Stimulated activated CD8-positive, alpha-beta memory T cell treated with anti-CD3 and anti-CD28 coated beads, Interleukin-4, amount 100 ng/mL, for 48 hours (primary cell): Measurements from ENCODE around the gene SCGB1D4.
"Not testable (repeated sequence)": the region's sequence is repeated elsewhere in the genome, so short reads cannot be mapped to it uniquely, and the experiment has no call there.

Experiments
- DNase-seq: peaks from one replicate; pipeline ENCODE4 v3.0.0-alpha.2; 2020

The SCGB1D4 gene, protein sequence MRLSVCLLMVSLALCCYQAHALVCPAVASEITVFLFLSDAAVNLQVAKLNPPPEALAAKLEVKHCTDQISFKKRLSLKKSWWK

GRCh38 chr11:62298975-62299374 lies at the start of gene SCGB1D4:
Gene SCGB1D4, minus strand, starts transcription at chr11:62299075. Its CDS starts 65 bp downstream, at chr11:62299010.
- DNase-seq, result no peak

DNA sequence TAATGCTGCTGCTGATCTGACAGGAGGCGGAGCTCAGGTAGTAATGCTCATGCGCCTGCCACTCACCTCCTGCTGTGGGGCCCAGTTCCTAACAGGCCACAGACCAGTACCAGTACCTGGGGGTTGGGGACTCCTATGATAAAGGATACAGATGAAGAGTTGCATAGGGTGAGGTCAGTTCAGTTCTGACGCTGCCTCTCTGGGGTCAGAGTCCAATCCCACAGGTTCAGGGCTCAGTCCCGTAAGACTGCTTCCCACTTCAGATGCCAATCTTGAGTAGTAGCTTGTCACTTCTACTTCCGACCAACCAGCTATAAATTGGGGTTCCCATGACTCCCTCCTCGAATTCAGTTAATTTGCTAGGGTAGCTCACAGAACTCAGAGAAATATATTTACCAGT lies 47.0 kb upstream of the SCGB1D4 start:
- DNase-seq, result no peak

- DNase-seq, result no peak
Measured at GRCh38 chr11:62344210-62344609, 45.3 kb upstream of the SCGB1D4 start.

GRCh38 chr11:62343646-62344190 lies 44.8 kb upstream of the SCGB1D4 start:
- not testable (repeated sequence) for DNase-seq

- no peak for DNase-seq
Measured at GRCh38 chr11:62341588-62341987, 42.7 kb upstream of the SCGB1D4 start.

- peak; percentile 68 for DNase-seq
Measured at GRCh38 chr11:62340269-62340901, 41.5 kb upstream of the SCGB1D4 start.

GRCh38 chr11:62338218-62338617 lies 39.3 kb upstream of the SCGB1D4 start:
- DNase-seq, result no peak

DNA sequence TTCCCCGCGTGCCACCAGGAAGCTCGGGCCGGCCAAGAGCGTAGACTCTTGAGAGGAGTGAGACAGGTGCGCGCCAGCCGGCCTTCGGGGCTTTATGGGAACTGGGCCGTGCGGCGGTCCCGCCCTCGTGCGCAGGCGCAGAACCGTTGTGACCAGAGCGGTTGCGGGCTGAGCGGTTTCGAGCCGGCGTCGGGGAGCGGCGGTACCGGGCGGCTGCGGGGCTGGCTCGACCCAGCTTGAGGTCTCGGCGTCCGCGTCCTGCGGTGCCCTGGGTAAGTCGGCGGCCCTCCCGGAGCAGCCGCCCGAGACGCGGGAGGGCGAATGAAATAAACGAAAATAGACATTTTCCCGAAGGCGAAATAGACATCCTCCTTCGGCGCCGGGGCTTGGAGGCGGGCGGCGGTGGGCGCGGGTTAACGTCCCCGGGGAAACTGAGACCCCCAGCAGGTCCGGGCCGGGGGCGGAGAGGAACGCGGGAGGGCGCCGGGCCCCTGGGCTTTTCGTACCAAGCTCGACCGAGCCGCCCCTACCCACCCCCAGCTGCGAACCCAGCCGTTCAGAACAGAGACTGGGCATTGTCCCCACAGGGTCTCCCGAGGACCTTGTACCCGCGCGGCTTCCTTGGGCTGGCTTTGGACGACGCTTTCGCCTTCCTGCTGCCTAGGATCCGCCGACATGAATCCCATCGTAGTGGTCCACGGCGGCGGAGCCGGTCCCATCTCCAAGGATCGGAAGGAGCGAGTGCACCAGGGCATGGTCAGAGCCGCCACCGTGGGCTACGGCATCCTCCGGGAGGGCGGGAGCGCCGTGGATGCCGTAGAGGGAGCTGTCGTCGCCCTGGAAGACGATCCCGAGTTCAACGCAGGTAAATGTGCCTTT lies 38.7 kb upstream of the SCGB1D4 start, which contains the start of gene ASRGL1:
Gene ASRGL1, plus strand, starts transcription at position 146 of the 879 bp plus-strand sequence. Its CDS starts 530 bp downstream, at position 676.
- DNase-seq, result peak; percentile 86

- not testable (repeated sequence) for DNase-seq
Measured at GRCh38 chr11:62336949-62337302, 38.1 kb upstream of the SCGB1D4 start.

DNA sequence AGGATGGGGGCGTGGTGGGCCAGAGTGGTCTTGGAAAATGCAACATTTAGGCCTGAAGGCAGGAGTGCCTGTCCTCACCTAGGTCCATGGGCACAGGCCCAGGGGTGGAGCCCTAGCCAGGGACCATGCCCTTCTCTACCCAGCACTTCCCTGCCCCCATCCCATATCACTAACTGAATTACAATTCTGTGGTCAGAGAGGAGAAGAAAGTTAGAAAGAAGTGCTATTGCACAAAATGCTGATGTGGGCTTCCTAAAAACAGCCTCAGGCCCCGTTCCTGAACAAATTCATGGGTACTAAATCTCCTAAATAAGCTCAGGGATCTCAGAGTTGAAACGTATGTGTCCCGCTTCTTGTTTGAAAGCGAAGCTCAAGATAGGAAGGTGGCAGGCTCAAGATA lies 34.9 kb upstream of the SCGB1D4 start:
- DNase-seq, result no peak

- DNase-seq, result not testable (repeated sequence)
Measured at GRCh38 chr11:62331264-62331663, 32.4 kb upstream of the SCGB1D4 start.

DNA sequence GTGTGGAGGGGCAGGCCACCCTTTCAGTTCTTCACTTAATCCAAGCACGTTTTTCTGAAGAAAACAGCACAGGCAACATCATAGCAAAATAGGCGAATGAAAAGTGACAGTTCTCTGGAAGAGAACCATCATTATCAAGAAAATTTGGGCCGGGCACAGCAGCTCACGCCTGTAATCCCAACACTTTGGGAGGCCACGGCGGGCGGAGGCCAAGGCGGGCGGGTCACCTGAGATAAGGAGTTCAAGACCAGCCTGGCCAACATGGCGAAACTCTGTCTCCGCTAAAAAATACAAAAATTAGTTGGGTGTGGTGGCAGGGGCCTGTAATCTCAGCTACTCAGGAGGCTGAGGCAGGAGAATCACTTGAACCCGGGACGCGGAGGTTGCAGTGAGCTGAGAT lies 28.7 kb upstream of the SCGB1D4 start:
- not testable (repeated sequence) for DNase-seq

DNA sequence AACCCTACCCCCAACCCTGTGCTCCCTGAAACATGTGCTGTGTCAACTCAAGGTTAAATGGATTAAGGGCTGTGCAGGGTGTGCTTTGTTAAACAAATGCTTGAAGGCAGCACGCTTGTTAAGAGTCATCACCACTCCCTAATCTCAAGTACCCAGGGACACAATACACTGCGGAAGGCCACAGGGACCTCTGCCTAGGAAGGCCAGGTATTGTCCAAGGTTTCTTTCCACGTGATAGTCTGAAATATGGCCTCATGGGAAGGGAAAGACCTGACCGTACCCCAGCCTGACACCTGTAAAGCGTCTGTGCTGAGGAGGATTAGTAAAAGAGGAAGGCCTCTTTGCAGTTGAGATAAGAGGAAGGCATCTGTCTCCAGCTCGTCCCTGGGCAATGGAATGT lies 27.8 kb upstream of the SCGB1D4 start:
- DNase-seq, result not testable (repeated sequence)

DNA sequence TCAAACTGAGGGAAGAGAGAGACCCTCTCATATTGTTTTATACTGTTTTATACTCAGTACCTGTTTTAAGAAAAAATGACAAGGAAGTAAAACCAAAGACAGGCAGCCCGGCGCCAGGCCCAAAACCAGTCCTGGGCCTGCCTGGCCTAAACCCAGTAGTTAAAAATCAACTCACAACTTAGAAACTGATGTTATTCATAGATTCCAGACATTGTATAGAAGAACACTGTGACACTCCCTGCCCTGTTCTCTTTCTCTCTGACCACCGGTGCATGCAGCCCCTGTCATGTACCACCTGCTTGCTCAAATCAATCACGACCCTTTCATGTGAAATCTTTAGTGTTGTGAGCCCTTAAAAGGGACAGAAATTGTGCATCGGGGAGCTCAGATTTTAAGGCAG lies 26.9 kb upstream of the SCGB1D4 start:
- not testable (repeated sequence) for DNase-seq

GRCh38 chr11:62324731-62325556 lies 26.1 kb upstream of the SCGB1D4 start:
- peak; percentile 87 for DNase-seq

- no peak for DNase-seq
Measured at GRCh38 chr11:62322524-62322923, 23.6 kb upstream of the SCGB1D4 start.

- DNase-seq, result no peak
Measured at GRCh38 chr11:62315431-62315830, 16.6 kb upstream of the SCGB1D4 start.

DNA sequence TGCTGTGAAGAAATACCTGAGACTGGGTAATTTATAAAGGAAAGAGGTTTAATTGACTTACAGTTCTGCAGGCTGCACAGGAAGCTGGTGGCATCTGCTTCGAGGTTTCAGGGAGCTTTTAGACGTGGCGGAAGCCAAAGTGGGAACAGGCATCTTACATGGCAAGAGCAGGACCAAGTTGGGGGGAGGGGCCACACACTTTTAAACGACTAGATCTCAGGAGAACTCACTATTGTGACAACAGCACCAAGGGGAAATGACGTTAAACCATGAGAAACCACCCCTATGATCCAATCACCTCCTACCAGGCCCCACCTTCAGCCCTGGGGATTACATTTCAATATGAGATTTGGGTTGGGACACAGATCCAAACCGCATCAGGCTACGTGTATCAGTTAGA lies 11.1 kb upstream of the SCGB1D4 start:
- no peak for DNase-seq

- no peak for DNase-seq
Measured at GRCh38 chr11:62307950-62308349, 9.1 kb upstream of the SCGB1D4 start.

DNA sequence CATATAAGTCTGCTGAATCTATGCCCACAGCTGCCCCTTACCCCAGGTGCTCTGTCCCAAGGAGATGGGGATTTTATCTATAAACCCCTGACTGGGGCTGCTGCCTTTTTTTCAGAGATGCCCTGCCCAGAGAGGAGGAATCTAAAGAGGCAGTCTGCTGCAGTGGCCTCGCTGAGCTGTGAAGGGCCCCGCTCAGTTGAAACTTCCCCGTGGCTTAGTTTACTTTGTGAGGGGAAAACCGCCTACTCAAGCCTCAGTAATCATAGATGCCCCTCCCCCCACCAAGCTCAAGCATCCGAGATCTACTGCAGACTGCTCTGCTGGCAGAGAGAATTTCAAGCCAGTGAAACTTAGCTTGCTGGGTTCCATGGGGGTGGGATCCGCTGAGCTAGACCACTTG lies 7.4 kb upstream of the SCGB1D4 start:
- no peak for DNase-seq

DNA sequence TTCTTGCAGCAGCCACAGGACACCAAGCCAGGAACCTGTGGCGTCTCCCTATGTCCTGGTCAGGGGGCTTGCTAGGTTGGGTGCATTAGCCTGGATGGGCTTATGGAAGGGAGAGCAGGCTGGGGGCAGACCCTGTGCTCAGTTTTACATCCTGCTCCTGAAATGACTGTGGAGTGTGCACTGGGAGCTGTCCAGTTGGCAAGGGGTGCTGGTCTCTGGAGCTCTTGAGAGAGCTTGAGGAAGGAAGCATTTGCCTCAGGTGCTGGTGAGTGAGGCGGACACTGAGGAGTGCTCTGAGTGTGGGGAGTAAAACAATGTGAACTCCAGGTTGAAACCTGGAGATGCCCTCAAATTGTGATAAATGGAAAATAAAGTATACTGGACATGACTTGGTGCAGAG lies 3.4 kb downstream of the SCGB1D4 start:
- DNase-seq, result no peak

DNA sequence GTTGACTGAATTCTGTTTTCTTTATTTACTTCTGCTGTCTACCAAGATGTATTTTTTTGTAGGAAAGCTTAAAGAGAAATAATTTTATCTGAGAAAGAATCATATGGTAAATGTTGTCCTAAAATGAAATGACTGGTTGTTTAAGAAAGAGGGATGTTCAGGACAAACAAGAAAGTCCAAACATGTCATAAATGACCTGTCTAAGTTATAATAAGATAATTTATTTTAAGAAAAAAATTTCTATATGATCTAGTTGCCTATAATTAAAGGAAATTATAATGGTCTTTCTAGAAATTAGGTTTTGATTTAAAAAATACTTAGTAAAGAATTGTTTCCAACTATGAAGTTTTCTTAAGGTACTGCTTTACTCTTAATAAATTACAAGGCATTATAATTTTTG lies 18.4 kb downstream of the SCGB1D4 start:
- DNase-seq, result no peak

- no peak for DNase-seq
Measured at GRCh38 chr11:62273789-62274275, 25.0 kb downstream of the SCGB1D4 start.
